ENCODE results near the gene NDUFAB1. TPM values are rescaled to one million over a fixed set of nuclear protein-coding genes. Genes with fewer than 3 reads are reported as not detected.
"Not testable (repeated sequence)": the region's sequence is repeated elsewhere in the genome, so short reads cannot be mapped to it uniquely, and the experiment has no call there.

Gene NDUFAB1
- 112 TPM for total RNA-seq

GRCh38 chr16:23595951-23596720, at the start of gene NDUFAB1:
Gene NDUFAB1, minus strand, starts transcription at chr16:23596316. Its CDS starts 26 bp downstream, at chr16:23596290.
- peak; percentile 86 for DNase-seq

GRCh38 chr16:23642246-23642774, 46.2 kb upstream of the NDUFAB1 start:
- DNase-seq = no peak

GRCh38 chr16:23640931-23641765, 45.0 kb upstream of the NDUFAB1 start, which contains the start of the genes DCTN5 and PALB2:
Gene DCTN5, plus strand, starts transcription at chr16:23641466. Its CDS starts 77 bp downstream, at chr16:23641543.
Gene PALB2, minus strand, starts transcription at chr16:23641310. Its CDS starts 153 bp downstream, at chr16:23641157.
- peak; percentile 91 for DNase-seq

- DNase-seq = no peak
Measured at GRCh38 chr16:23640615-23640930, 44.5 kb upstream of the NDUFAB1 start.

- no peak for DNase-seq
Measured at GRCh38 chr16:23635958-23636357, 39.8 kb upstream of the NDUFAB1 start.

GRCh38 chr16:23634461-23635036, 38.4 kb upstream of the NDUFAB1 start:
- no peak for DNase-seq

GRCh38 chr16:23631874-23632273, 35.8 kb upstream of the NDUFAB1 start:
- not testable (repeated sequence) for DNase-seq

- DNase-seq = no peak
Measured at GRCh38 chr16:23629516-23629915, 33.4 kb upstream of the NDUFAB1 start.

- no peak for DNase-seq
Measured at GRCh38 chr16:23624092-23624491, 28.0 kb upstream of the NDUFAB1 start.

- no peak for DNase-seq
Measured at GRCh38 chr16:23615805-23616204, 19.7 kb upstream of the NDUFAB1 start.

GRCh38 chr16:23611936-23612335, 15.8 kb upstream of the NDUFAB1 start:
- DNase-seq = no peak

GRCh38 chr16:23610905-23611304, 14.8 kb upstream of the NDUFAB1 start:
- not testable (repeated sequence) for DNase-seq

- DNase-seq = no peak
Measured at GRCh38 chr16:23609929-23610328, 13.8 kb upstream of the NDUFAB1 start.

GRCh38 chr16:23608194-23608593, 12.1 kb upstream of the NDUFAB1 start:
- DNase-seq = no peak

GRCh38 chr16:23607726-23608125, 11.6 kb upstream of the NDUFAB1 start:
- DNase-seq = no peak

- DNase-seq = no peak
Measured at GRCh38 chr16:23597003-23597756, 1.1 kb upstream of the NDUFAB1 start.

GRCh38 chr16:23595246-23595950, 718 bp downstream of the NDUFAB1 start:
- DNase-seq = no peak

GRCh38 chr16:23594186-23594585, 1.9 kb downstream of the NDUFAB1 start:
- no peak for DNase-seq

- no peak for DNase-seq
Measured at GRCh38 chr16:23590181-23590580, 5.9 kb downstream of the NDUFAB1 start.

GRCh38 chr16:23587726-23588125, 8.4 kb downstream of the NDUFAB1 start:
- DNase-seq = no peak
